ENCODE data around the gene SHISA6.

The SHISA6 gene

GRCh38 chr17:11565591-11565990 lies 324.6 kb downstream of the SHISA6 start:
- H3K4me3 ChIP-seq (ENCODE audit: low read depth, low read length, poor library complexity, severe bottlenecking): no peak overlapping the region
- no peak for TF ChIP-seq EZH2 (IDR thresholded peaks at IDR 0.05; ENCODE audit: borderline replicate concordance, low read length)
- no peak for TF ChIP-seq CTCF (IDR thresholded peaks at IDR 0.05; ENCODE audit: low read length)

DNA sequence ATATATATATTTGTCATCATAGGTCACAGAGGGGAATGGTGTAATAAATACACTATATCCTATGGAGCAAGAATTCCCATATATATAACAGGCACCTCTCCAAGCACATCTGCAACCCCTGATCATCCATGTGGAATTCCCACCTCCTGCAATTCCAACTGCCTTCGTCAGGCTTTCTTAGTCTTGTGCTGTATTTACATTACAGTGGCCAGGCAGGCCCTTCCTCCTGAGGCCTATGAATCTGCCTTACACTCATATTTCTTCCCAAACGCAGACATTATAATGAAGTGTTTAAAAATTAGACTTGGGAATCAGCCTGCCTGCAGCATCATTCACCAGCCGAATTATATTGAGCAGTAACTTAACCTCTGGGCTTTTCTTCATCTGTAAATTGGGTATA lies 338.0 kb downstream of the SHISA6 start:
- Histone ChIP-seq H3K9me2 (ENCODE audit: low read depth, low read length) (no peaks in the 10 kb centered on the region), H3K4me1 (ENCODE audit: insufficient read depth, low read length, severe bottlenecking) (no peaks in the 10 kb centered on the region), H3K79me2 (ENCODE audit: insufficient read depth, low read length) (no peaks in the 10 kb centered on the region), H3K27ac (ENCODE audit: low read depth, low read length, poor library complexity, severe bottlenecking) (no peak overlapping the region), H3K9ac (ENCODE audit: low read length) (no peak overlapping the region), H2AFZ (ENCODE audit: low read length) (no peak overlapping the region), H3K36me3 (ENCODE audit: insufficient read depth, low read length) (no peaks in the 10 kb centered on the region), H3K9me3 (ENCODE audit: low read length) (no peaks in the 10 kb centered on the region), H4K20me1 (ENCODE audit: insufficient read depth, low read length) (no peaks in the 10 kb centered on the region), H3F3A (ENCODE audit: insufficient read depth, low read length) (no peaks in the 10 kb centered on the region), H3K27me3 (ENCODE audit: insufficient read depth, low read length) (no peaks in the 10 kb centered on the region), H3K4me3 (ENCODE audit: low read depth, low read length, poor library complexity, severe bottlenecking) (no peak overlapping the region), H3K4me2 (ENCODE audit: low read length) (no peak overlapping the region)
- no peak for TF ChIP-seq CTCF (IDR thresholded peaks at IDR 0.05; ENCODE audit: low read length)
- TF ChIP-seq EZH2 (IDR thresholded peaks at IDR 0.05; ENCODE audit: borderline replicate concordance, low read length): no peak

More at GRCh38 chr17:11565591-11565990, 324.6 kb downstream of the SHISA6 start:
- Histone ChIP-seq H3K36me3 (ENCODE audit: insufficient read depth, low read length) (no peaks in the 10 kb centered on the region), H3K9me2 (ENCODE audit: low read depth, low read length) (no peaks in the 10 kb centered on the region), H3K9ac (ENCODE audit: low read length) (no peak overlapping the region), H3K9me3 (ENCODE audit: low read length) (no peaks in the 10 kb centered on the region), H3K27me3 (ENCODE audit: insufficient read depth, low read length) (no peaks in the 10 kb centered on the region), H3K4me1 (ENCODE audit: insufficient read depth, low read length, severe bottlenecking) (no peaks in the 10 kb centered on the region), H3K27ac (ENCODE audit: low read depth, low read length, poor library complexity, severe bottlenecking) (no peak overlapping the region), H4K20me1 (ENCODE audit: insufficient read depth, low read length) (no peaks in the 10 kb centered on the region), H3F3A (ENCODE audit: insufficient read depth, low read length) (no peaks in the 10 kb centered on the region), H3K79me2 (ENCODE audit: insufficient read depth, low read length) (no peaks in the 10 kb centered on the region), H3K4me2 (ENCODE audit: low read length) (no peak overlapping the region), H2AFZ (ENCODE audit: low read length) (no peak overlapping the region)

GRCh38 chr17:11580677-11581076 lies 339.7 kb downstream of the SHISA6 start:
- Histone ChIP-seq H3K27me3 (ENCODE audit: insufficient read depth, low read length) (no peaks in the 10 kb centered on the region), H3K9me3 (ENCODE audit: low read length) (no peaks in the 10 kb centered on the region), H3K4me2 (ENCODE audit: low read length) (no peak overlapping the region), H3K27ac (ENCODE audit: low read depth, low read length, poor library complexity, severe bottlenecking) (no peak overlapping the region), H4K20me1 (ENCODE audit: insufficient read depth, low read length) (no peaks in the 10 kb centered on the region), H3K4me3 (ENCODE audit: low read depth, low read length, poor library complexity, severe bottlenecking) (no peak overlapping the region), H3F3A (ENCODE audit: insufficient read depth, low read length) (no peaks in the 10 kb centered on the region), H3K9ac (ENCODE audit: low read length) (no peak overlapping the region), H3K79me2 (ENCODE audit: insufficient read depth, low read length) (no peaks in the 10 kb centered on the region), H3K36me3 (ENCODE audit: insufficient read depth, low read length) (no peaks in the 10 kb centered on the region), H2AFZ (ENCODE audit: low read length) (no peak overlapping the region), H3K9me2 (ENCODE audit: low read depth, low read length) (no peaks in the 10 kb centered on the region), H3K4me1 (ENCODE audit: insufficient read depth, low read length, severe bottlenecking) (no peaks in the 10 kb centered on the region)
- TF ChIP-seq CTCF (IDR thresholded peaks at IDR 0.05; ENCODE audit: low read length) (no peak), EZH2 (IDR thresholded peaks at IDR 0.05; ENCODE audit: borderline replicate concordance, low read length) (no peak)
